GM18505 (cell line): ENCODE data around the gene PIGQ.

Source experiments
- ATAC-seq: cut with Tn5 transposase; IDR thresholded peaks from one replicate; pipeline ENCODE4 v1.9.1; 2021; ENCODE audit not compliant: unreplicated experiment
- POLR2A ChIP-seq: IDR thresholded peaks from 4 replicates; pipeline ENCODE4 v1.6.1; 2011; ENCODE audit warnings: borderline replicate concordance; ENCODE audit not compliant: insufficient read depth, insufficient read length; ENCODE audit errors: extremely low read depth

PIGQ gene

GRCh38 chr16:576197-576822 lies 6.5 kb downstream of the PIGQ start:
- ATAC-seq: no peak

DNA sequence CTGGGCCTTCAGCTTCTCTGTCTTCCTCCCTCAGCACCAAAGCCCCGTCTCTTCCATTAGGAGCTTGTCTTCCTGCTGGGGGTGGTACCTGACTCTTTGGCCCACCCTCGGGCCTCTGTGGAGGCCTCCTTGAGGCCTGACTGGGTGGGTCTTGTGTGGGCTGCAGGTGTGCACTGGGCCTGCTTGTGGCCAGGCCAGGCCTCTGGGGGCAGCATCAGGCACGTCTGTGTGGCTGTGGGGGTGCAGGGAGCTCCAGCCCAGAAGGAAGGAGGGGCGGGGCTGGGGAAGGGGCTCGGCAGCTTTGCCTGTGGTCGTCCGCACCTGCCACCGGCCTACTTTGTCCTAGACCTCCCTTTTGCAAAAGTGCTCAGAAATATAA lies 7.0 kb downstream of the PIGQ start:
- TF ChIP-seq POLR2A: no peak
- ATAC-seq: no peak

More at GRCh38 chr16:576197-576822, 6.5 kb downstream of the PIGQ start:
- TF ChIP-seq POLR2A: no peak

DNA sequence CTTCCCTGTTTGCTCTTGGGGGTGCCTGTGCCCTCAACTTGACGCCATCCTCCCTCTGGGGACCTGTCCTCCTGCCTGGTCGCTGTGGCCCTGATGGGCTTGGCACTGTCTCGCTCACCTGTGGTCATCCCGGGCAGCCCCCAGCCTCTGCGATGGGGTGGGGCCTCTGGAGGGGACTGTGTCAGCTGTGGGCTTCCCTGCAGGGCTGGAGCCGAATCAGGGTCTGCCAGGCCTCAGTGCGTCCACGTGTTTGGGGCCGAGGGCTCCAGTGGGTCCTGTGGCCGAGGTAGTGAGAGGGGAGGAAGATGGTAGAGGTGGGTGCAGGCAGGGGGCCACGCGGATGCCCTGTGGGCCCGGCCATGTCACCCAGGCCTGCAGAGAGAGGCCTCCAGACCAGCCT lies 8.0 kb downstream of the PIGQ start:
- ATAC-seq: no peak
- TF ChIP-seq POLR2A: no peak

DNA sequence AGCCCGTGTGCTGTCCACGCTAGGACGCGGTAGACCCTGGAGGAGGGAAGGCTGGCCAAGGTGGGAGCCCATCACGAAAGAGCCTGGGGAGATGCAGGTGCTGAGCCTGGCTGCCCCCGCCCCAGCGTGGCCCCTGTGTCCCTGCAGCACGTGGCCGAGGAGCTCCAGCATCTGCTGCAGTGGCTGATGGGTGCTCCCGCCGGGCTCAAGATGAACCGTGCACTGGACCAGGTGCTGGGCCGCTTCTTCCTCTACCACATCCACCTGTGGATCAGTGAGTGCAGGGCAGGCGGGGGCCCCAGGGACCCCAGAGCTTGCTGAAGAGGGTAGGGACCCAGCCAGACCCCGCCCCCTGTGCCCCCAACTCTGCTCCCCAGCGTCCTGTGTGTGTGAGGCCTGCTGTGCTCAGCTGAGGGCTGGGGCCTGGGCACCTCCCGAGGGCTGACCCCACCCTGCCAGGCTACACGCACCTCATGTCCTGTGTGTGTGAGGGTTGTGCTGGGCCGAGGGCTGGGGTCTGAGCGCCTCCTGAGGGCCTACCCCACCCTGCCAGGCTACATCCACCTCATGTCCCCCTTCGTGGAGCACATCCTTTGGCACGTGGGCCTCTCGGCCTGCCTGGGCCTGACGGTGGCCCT lies 8.6 kb downstream of the PIGQ start:
- ATAC-seq: no peak
- no peak for TF ChIP-seq POLR2A

DNA sequence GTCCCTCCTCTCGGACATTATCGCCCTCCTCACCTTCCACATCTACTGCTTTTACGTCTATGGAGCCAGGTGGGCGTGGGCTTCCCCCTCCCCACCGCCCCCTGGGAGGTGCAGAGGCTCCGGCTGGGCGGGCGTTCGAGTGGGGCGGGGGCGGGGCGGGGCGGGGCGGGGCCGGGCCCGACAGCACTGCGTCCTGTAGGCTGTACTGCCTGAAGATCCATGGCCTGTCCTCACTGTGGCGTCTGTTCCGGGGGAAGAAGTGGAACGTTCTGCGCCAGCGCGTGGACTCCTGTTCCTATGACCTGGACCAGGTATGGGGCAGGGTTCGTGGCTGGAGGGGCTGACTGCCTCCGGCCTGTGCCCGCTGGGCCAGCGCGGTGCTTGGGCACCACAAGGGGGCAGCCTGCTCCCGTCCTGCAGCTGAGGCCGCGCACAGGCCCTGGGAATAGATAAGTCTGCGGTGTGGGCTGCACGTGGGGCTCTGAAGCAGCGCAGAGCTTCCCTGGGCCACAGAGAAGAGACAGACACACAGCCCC lies 9.2 kb downstream of the PIGQ start:
- ATAC-seq: no peak

GRCh38 chr16:580141-580945 lies 10.6 kb downstream of the PIGQ start:
- no peak for TF ChIP-seq POLR2A
- no peak for ATAC-seq

More for the DNA sequence above, 9.2 kb downstream of the PIGQ start:
- no peak for TF ChIP-seq POLR2A

- TF ChIP-seq POLR2A: no peak
- ATAC-seq: no peak
These were observed 11.3 kb downstream of the PIGQ start for GRCh38 chr16:580946-581498.

DNA sequence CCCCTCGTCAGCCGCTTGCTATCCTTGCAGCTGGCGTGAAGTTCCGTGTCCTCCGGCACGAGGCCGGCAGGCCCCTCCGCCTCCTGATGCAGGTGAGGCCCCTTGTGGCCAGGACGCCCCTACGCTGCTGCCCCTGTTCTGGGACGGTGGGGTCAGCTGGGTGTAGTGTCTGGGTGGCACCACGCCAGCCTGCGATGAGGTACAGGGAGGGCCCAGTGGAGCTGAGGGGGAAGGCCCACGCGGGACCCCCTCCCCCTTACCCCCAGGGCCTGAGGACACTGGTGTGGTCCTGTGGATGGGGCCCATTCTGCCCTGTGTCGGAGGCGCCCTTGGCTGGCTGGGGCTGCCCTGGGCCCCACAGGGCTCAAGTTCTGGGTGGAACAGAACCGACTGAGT lies 12.4 kb downstream of the PIGQ start:
- ATAC-seq: no peak
- TF ChIP-seq POLR2A: no peak

DNA sequence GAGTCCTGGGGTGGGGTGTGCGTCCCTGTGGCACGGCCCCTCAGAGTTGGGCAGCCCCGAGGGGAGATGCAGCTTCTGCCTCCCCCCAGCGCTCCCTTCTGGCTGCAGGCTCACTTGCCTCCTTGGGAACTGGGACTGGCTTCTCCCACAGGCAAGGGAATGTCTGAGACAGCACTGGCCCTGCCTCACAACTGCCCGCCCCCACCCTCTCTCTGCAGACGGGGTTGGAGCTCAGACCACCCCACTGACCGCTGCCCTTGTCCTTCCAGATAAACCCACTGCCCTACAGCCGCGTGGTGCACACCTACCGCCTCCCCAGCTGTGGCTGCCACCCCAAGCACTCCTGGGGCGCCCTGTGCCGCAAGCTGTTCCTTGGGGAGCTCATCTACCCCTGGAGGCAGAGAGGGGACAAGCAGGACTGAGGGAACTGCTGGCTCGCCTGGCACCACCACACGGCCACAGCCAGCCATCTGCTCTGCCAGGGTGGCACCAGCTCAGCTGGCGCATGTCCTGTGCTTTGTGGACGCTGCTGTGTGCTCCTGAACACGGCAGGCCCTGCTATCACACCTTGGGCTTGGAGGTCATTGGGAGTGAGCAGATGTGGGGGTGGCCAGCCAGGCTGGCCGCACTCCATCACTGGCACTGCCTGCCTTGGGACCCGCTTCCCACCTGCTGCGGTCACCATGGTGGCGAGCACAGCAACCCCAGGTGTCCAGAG lies 13.0 kb downstream of the PIGQ start:
- no peak for ATAC-seq

GRCh38 chr16:583470-583814 lies 13.7 kb downstream of the PIGQ start:
- ATAC-seq: no peak
- TF ChIP-seq POLR2A: no peak

More for the DNA sequence above, 13.0 kb downstream of the PIGQ start:
- no peak for TF ChIP-seq POLR2A

GRCh38 chr16:583815-584591 lies 14.2 kb downstream of the PIGQ start:
- no peak for TF ChIP-seq POLR2A
- no peak for ATAC-seq

DNA sequence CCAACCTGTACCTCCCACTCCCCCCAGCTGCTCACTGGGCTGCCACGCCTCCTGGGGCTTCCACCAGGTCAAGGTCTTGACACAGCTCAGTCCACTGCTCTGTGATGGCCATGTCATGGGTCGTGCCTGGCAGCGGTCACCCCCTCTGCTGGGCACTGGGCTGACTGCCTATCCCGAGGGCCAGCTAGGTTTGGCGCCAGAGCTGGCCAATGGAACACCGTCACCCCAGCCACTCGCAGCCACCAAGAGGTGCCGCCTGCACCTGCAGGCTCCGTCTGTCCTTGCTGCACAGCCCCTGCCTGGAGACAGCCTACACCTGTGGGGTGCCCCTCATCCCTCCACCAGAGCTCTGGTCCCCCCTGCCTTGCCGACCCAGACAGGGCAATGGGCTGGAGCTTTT lies 15.6 kb downstream of the PIGQ start:
- no peak for TF ChIP-seq POLR2A
- no peak for ATAC-seq
